Stimulated activated naive CD8-positive, alpha-beta T cell treated with anti-CD3 and anti-CD28 coated beads, Interleukin-15, amount 100 ng/mL, for 72 hours (primary cell): ENCODE results near the gene HTRA2.
A peak's percentile ranks its signal among the peaks of the same experiment; 100 is the strongest.

Experiments used
- ATAC-seq: fragments of 150-1000 bp; cut with Tn5 transposase; 2 replicates; pipeline ENCODE4 v1.10.0; 2021; ENCODE audit warnings: mild to moderate bottlenecking, moderate library complexity
- DNase-seq, 2 donors: peaks; one replicate each; pipeline ENCODE4 v3.0.0; 2021 to 2022
- H3K27ac Mint-ChIP-seq, 2 donors: one replicate each; pipeline ENCODE4 v1.8.0; 2022; ENCODE audit warnings: mild to moderate bottlenecking in 2 of 2, mixed read lengths in 2 of 2, moderate library complexity in 2 of 2
- H3K27me3 Mint-ChIP-seq: one replicate; pipeline ENCODE4 v1.8.0; 2022; ENCODE audit warnings: mixed read lengths
- H3K4me1 Mint-ChIP-seq: one replicate; pipeline ENCODE4 v1.8.0; 2022; ENCODE audit warnings: mild to moderate bottlenecking, mixed read lengths
- H3K4me3 Mint-ChIP-seq, 2 donors: one replicate each; pipeline ENCODE4 v1.8.0; 2022; ENCODE audit warnings: mild to moderate bottlenecking in 2 of 2, mixed read lengths in 2 of 2, moderate library complexity in 1 of 2
- H3K9me3 Mint-ChIP-seq, 2 donors: one replicate each; pipeline ENCODE4 v1.8.0; 2022; ENCODE audit warnings: mixed read lengths in 2 of 2

Gene HTRA2

GRCh38 chr2:74538881-74539339 lies 9.2 kb downstream of the HTRA2 start:
- Mint-ChIP-seq H3K4me1 (peaks cover 17% of the 10 kb centered on the region), H3K9me3 (no peaks in the 10 kb centered on the region), H3K27ac (no peak overlapping the region), H3K27me3 (peaks cover 48% of the 10 kb centered on the region), H3K4me3 (peak overlapping the region in 1 of 2 donors; percentile 49)
- ATAC-seq (no peak), DNase-seq (no peak)

- ATAC-seq (no peak), DNase-seq (no peak)
- H3K9me3 Mint-ChIP-seq, result no peaks in the 10 kb centered on the region
- H3K4me3 Mint-ChIP-seq, result no peak overlapping the region
- H3K27ac Mint-ChIP-seq, result no peak overlapping the region
- H3K4me1 Mint-ChIP-seq, result peaks cover 17% of the 10 kb centered on the region
- peaks cover 57% of the 10 kb centered on the region for H3K27me3 Mint-ChIP-seq
These were observed 10.6 kb downstream of the HTRA2 start for GRCh38 chr2:74540291-74540690.

DNA sequence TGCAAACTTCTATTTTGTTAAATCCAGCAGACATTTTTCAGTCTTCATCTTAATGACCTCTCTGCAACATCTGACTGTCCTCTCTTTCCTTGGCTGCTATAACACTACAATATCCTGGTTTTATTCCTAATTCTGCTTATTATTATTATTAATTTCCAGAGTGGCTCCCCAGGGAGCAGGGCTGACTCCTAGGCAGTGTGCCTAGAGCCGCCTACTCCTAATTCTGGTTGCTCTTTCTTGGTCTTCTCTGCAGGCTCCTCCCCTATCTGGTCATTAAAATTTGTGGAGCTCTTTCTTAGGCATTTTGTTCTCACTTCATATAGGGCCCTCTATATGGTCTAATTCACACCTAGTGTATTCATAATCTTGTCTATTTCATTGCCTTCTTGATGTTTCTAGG lies 13.2 kb downstream of the HTRA2 start:
- Mint-ChIP-seq H3K9me3 (no peaks in the 10 kb centered on the region), H3K4me3 (no peak overlapping the region), H3K27ac (no peak overlapping the region), H3K27me3 (peaks cover 67% of the 10 kb centered on the region), H3K4me1 (peaks cover 16% of the 10 kb centered on the region)
- ATAC-seq (no peak), DNase-seq (no peak)

DNA sequence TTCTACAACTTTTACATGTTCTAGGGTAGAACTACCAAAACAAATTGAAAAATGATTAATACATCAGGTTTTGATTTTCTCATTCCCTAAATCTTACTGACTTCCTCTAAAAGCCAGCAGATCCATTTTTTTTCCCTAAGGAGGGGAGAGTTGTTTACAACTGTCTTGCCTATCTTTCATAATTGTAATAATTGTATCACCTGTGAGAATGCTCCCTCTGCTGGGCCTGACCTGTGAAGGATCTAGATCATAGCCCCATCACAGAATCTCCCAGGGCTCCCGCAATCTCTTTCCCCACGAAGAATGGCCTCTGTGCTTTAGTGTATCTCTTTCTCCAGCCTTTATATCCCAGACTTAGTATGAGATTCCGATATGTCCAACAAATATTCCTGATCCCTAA lies 14.9 kb downstream of the HTRA2 start:
- Mint-ChIP-seq H3K4me1 (peaks cover 11% of the 10 kb centered on the region), H3K9me3 (no peaks in the 10 kb centered on the region), H3K27me3 (peaks cover 61% of the 10 kb centered on the region), H3K4me3 (no peak overlapping the region), H3K27ac (no peak overlapping the region)
- no peak for ATAC-seq
- no peak for DNase-seq

- no peak for DNase-seq
- H3K9me3 Mint-ChIP-seq, result no peaks in the 10 kb centered on the region
- H3K27ac Mint-ChIP-seq, result no peak overlapping the region
- H3K4me1 Mint-ChIP-seq, result peaks cover 16% of the 10 kb centered on the region
- ATAC-seq, result no peak
- no peak overlapping the region for H3K4me3 Mint-ChIP-seq
- H3K27me3 Mint-ChIP-seq, result peaks cover 71% of the 10 kb centered on the region
These were observed 16.3 kb downstream of the HTRA2 start for GRCh38 chr2:74546004-74546403.

GRCh38 chr2:74548285-74548899 lies 18.7 kb downstream of the HTRA2 start:
- DNase-seq, result no peak
- peak overlapping the region; percentile 67 to 74 for H3K4me3 Mint-ChIP-seq
- H3K4me1 Mint-ChIP-seq, result peaks cover 16% of the 10 kb centered on the region
- no peaks in the 10 kb centered on the region for H3K9me3 Mint-ChIP-seq
- peak overlapping the region in 1 of 2 donors; percentile 55 for H3K27ac Mint-ChIP-seq
- ATAC-seq, result no peak
- H3K27me3 Mint-ChIP-seq, result peaks cover 77% of the 10 kb centered on the region

DNA sequence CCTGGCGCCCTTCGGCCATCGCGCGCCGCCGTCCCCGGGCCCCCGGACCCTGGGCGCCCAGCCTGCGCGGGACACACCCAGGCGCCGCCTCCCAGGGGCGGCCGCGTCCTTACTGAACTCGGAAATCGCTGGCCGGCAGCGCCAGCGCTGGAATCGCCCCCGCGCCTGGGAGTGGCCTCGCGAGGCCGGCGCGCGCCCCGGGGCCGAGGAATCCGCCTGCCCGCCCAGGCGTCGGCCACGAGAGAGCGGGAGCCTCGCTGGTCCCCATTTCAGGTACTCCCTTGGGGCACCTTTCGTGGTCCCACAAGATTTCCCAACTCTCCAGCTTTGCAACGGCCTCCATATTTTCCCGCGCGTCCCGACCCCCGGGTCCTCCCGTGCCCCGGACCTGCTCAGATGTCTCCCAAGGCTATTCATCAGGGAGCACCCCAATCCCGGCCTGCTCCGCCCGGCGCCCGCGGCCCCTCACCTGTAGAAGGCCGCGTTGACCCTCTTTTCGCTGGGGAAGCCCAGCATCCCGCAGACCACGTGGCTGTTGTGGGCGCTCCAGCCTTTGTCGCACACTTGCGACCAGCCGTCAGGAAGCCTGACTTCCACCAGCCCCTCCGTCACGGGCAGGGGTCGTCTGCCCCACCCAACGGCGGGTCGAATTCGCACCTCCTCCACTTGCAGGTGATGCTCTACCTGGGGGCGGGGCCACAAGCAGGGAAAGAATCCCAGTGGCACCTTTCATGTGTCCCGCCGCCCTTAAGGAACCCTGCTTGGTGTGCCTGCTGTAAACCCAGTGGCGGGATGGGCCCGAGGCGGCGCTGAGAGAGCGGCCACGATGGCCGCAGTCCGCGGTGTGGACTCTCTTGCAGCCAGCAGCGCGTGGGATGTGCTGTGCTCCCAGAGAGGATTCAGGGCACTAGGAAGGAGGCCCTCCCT lies 19.4 kb downstream of the HTRA2 start:
- H3K4me3 Mint-ChIP-seq, result peak overlapping the region; percentile 74 to 79
- peaks cover 22% of the 10 kb centered on the region for H3K4me1 Mint-ChIP-seq
- DNase-seq (no peak), ATAC-seq (peak; percentile 43)
- H3K27me3 Mint-ChIP-seq, result peaks cover 76% of the 10 kb centered on the region
- H3K27ac Mint-ChIP-seq, result peak overlapping the region in 1 of 2 donors; percentile 34
- no peaks in the 10 kb centered on the region for H3K9me3 Mint-ChIP-seq

GRCh38 chr2:74550231-74550630 lies 20.5 kb downstream of the HTRA2 start:
- no peak overlapping the region for H3K27ac Mint-ChIP-seq
- peaks cover 22% of the 10 kb centered on the region for H3K4me1 Mint-ChIP-seq
- DNase-seq, result no peak
- no peaks in the 10 kb centered on the region for H3K9me3 Mint-ChIP-seq
- H3K27me3 Mint-ChIP-seq, result peaks cover 68% of the 10 kb centered on the region
- H3K4me3 Mint-ChIP-seq, result peak overlapping the region in 1 of 2 donors; percentile 22
- no peak for ATAC-seq

GRCh38 chr2:74551530-74551929 lies 21.8 kb downstream of the HTRA2 start:
- no peak overlapping the region for H3K4me3 Mint-ChIP-seq

DNA sequence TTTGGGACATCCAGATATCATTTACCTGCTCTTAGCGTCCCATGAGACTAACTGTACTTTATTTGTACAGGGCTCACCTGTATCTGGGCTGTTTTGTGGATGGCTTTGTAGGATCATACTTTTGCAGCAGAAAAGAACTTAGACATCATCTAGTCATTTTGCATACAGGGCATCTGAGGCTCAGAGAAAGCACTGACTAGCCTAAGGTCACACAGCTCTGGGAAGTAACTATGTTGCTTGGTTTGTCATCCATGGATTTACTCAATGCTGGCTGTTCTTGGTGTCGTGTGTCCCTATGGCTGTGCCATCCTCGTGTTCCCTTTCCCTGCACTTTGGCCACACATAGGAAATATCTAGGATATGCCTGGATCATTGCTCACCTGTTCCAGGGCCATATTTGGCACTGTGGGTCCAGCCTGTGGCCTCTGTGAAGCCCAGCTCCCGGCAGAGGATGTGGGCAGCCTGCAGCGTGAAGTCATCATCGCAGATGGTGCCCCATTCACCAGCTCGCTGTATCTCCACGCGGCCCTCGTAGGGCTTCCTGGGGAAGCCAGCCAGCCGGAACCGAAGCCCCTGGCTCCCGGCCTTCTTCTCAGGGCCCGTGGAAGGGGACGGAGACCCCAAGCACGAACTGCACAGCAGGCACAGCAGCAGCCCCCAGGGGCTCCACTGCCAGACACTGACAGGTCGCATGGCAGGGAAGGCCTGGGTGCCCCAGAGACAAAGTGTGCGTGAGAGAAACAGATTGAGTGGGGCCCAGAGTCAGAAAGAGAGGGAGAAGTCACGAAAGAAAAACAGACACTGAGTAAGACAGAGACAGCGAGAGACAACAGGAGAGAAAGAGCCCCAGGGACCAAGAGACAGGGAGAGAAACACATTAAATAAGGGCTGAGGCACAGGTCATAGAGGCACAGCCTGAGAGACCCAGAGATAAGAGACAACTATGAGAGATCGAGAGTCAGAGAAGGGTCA lies 22.5 kb downstream of the HTRA2 start:
- Mint-ChIP-seq H3K9me3 (no peaks in the 10 kb centered on the region), H3K4me1 (peaks cover 29% of the 10 kb centered on the region), H3K27ac (peak overlapping the region in 1 of 2 donors; percentile 10), H3K27me3 (peaks cover 53% of the 10 kb centered on the region), H3K4me3 (peak overlapping the region in 1 of 2 donors; percentile 1)
- no peak for ATAC-seq
- DNase-seq, result no peak

More at GRCh38 chr2:74551530-74551929, 21.8 kb downstream of the HTRA2 start:
- peaks cover 30% of the 10 kb centered on the region for H3K4me1 Mint-ChIP-seq
- no peaks in the 10 kb centered on the region for H3K9me3 Mint-ChIP-seq
- H3K27ac Mint-ChIP-seq, result no peak overlapping the region
- H3K27me3 Mint-ChIP-seq, result peaks cover 59% of the 10 kb centered on the region
- no peak for ATAC-seq
- DNase-seq, result no peak

DNA sequence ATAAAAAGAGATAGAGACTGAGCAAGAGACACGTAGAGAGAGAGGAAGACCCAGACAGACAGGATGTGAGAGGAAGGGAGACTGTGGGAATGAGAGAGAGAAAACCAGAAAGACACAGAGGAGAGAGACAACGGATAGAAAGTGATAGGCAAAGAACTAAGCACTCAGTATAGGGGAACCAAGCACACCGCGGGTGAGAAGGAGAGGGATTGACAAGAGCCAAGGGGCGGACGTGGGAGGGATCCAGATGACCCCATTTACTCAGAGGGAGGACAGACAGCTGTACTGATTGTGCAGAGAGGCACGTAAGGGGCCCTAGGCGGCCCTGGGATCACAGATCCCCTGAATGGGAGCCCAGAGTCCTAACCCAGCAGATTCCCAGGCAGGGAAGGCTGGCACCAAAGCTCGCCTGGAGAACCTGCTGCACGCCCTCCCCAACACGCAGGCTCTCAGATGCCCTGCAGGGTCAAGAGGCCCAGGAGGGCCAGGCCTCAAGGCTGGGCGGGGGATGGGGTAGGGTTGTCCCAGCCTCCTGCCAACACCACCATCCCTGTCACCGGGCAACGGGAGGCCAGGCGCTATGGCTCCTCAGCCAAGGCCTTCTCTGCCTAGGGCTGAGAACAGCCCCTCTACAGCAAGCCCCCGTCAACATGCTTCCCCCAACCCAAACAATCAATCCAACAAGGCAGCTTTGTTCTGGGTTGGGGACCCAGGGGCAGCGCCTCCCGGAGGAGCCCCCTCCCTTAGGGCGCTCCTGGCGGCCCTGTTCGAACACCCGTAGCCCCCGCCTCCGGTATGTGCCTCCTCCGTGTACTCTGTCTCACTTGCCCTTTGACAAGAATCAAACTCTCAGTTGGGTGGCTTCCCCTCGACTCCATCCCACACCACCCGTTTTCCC lies 23.4 kb downstream of the HTRA2 start:
- ATAC-seq, result peak; percentile 19

DNA sequence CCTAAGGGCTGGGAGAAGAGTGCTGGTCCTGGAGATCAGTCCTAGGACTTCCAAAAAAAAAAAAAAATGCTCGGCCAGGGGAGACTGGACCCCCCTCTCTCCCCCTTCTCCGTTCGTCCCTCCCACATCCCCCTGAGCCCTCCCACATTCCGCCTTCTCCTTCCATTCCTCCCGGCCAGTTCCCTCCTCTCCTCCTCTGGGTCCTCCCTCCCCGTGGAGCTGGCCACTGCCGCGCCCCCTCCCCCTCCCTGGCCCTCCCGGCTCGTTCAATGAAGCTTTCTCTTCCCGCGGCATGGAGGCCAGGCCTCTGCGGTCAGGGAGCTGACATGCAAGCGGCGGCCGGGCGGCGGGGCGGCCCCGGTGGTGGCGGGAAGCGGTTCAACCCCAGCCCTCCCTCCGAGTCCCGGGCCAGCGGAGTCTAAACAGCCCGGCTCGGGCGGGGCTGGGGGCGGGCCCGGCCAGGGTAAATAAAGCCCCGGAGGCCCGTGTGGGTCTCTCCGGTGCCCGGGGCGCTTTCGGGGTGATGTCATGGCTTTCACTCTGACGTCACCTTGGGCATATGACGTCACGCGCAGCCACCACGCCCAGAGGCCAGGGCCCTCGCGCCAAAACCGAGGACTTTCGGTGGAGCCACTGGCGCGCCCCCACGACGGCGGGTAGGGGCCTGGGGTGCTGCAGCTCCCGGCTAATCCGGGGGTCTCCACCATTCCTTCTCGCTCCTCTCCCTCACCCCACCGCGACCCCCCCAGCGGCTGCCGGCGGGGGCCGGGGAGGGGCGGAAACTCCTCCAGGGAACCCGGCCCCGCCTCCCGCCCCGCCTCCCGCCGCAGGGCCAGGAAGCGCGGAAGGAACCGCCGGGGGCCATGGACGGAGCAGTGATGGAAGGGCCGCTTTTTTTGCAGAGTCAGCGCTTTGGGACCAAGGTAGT lies 24.4 kb downstream of the HTRA2 start, which contains the start of the genes DOK1 and LOXL3:
DOK1 (plus strand) TSS at position 829 of the 928 bp plus-strand sequence; CDS start at position 864, 35 bp downstream.
LOXL3 (minus strand) TSS at position 51 of the 928 bp plus-strand sequence. CDS start 1,308 bp downstream, outside the sequence.
- ATAC-seq (peak; percentile 75), DNase-seq (peak; percentile 86 to 91)
- Mint-ChIP-seq H3K4me3 (peak within 1 kb of the TSS; percentile 88 to 89), H3K4me1 (peaks cover 29% of the 10 kb centered on the region), H3K9me3 (no peaks in the 10 kb centered on the region), H3K27me3 (peaks cover 39% of the 10 kb centered on the region), H3K27ac (peak within 1 kb of the TSS; percentile 84 to 95)

More for the DNA sequence above, 23.4 kb downstream of the HTRA2 start:
- peak overlapping the region; percentile 31 to 58 for H3K4me3 Mint-ChIP-seq
- no peaks in the 10 kb centered on the region for H3K9me3 Mint-ChIP-seq
- DNase-seq, result peak in 1 of 2 donors; percentile 36
- H3K4me1 Mint-ChIP-seq, result peaks cover 29% of the 10 kb centered on the region
- peak overlapping the region in 1 of 2 donors; percentile 56 for H3K27ac Mint-ChIP-seq
- H3K27me3 Mint-ChIP-seq, result peaks cover 44% of the 10 kb centered on the region
